Measurements from ENCODE around the gene MED27.

- no peak for TF ChIP-seq CTCF (IDR thresholded peaks at IDR 0.05)
- TF ChIP-seq SIN3A (IDR thresholded peaks at IDR 0.05; ENCODE audit: borderline replicate concordance, insufficient read depth, low read depth, low read length), result no peak
Measured at GRCh38 chr9:131917009-131917408, 162.7 kb downstream of the MED27 start.

Data from Panc1 (cell line).